Measurements from ENCODE around the gene FMO4. TPM values are rescaled to one million over a fixed set of nuclear protein-coding genes. Genes with fewer than 3 reads are reported as not detected.
"Not testable (repeated sequence)": the region's sequence is repeated elsewhere in the genome, so short reads cannot be mapped to it uniquely, and the experiment has no call there.

The FMO4 gene
- total RNA-seq, 1 donor from 2014 or later = 6.0 TPM

- no peak for DNase-seq (ENCODE audit: low read depth)
These were observed 75.2 kb downstream of the FMO4 start for GRCh38 chr1:171389171-171389570.

GRCh38 chr1:171390740-171391139 is 76.8 kb downstream of the FMO4 start:
- not testable (repeated sequence) for DNase-seq (ENCODE audit: low read depth)

Other genes starting within 250 kb of the FMO4 start
- 0.05 TPM in 1 of 2 replicates, not detected in the other for gene FMO3, start 223.3 kb upstream of the FMO4 start, total RNA-seq
- not detected in 2 replicates for gene FMO2, start 128.9 kb upstream of the FMO4 start, total RNA-seq
- 0.45 and 0.87 TPM in 2 replicates for gene FMO1, start 65.7 kb upstream of the FMO4 start, total RNA-seq
- 37.2 and 145 TPM in 2 replicates for gene PRRC2C, start 171.3 kb downstream of the FMO4 start, total RNA-seq